CD4-positive, CD25-positive, alpha-beta regulatory T cell (primary cell): ENCODE measurements around the gene ATRN. TPM values are rescaled to one million over a fixed set of nuclear protein-coding genes. Genes with fewer than 3 reads are reported as not detected.

ENCODE experiments used
- ATAC-seq, 2 donors: fragments of 150-1000 bp; cut with Tn5 transposase; one replicate each; pipeline ENCODE4 v1.10.0; 2021; ENCODE audit warnings: low read depth in 2 of 2, moderate number of reproducible peaks in 2 of 2, moderate library complexity in 1 of 2
- DNase-seq, 3 donors: peaks; one replicate each; pipeline versions ENCODE4 v3.0.0 to v3.0.0-alpha.2; 2012 to 2022; ENCODE audit warnings: mixed read lengths in 1 of 3
- H3K27ac ChIP-seq: one replicate; pipeline ENCODE4 v1.7.0; 2013; ENCODE audit warnings: mild to moderate bottlenecking, low read length; ENCODE audit not compliant: insufficient read depth, poor library complexity, severe bottlenecking
- H3K27me3 ChIP-seq: one replicate; pipeline ENCODE4 v1.7.0; 2013; ENCODE audit warnings: low read length; ENCODE audit not compliant: control insufficient read depth, insufficient read depth
- H3K36me3 ChIP-seq: one replicate; pipeline ENCODE4 v1.7.0; 2013; ENCODE audit warnings: mild to moderate bottlenecking, low read length, moderate library complexity; ENCODE audit not compliant: control insufficient read depth, insufficient read depth
- H3K4me1 ChIP-seq: 2 replicates; pipeline ENCODE4 v1.7.0; 2013; ENCODE audit warnings: mild to moderate bottlenecking, low read length; ENCODE audit not compliant: insufficient read depth, control insufficient read depth, poor library complexity, severe bottlenecking
- H3K4me3 ChIP-seq: one replicate; pipeline ENCODE4 v1.7.0; 2013; ENCODE audit warnings: low read depth, mild to moderate bottlenecking, low read length, moderate library complexity
- H3K9me3 ChIP-seq, 2 experiments: 1 replicate in 1 of 2; 2 replicates in 1 of 2; pipeline ENCODE4 v1.7.0; 2013; ENCODE audit warnings: low read length in 2 of 2, mild to moderate bottlenecking in 1 of 2, moderate library complexity in 1 of 2; ENCODE audit not compliant: control insufficient read depth in 2 of 2
- H3K27ac Mint-ChIP-seq, 3 donors: one replicate each; pipeline ENCODE4 v1.8.0; 2020 to 2022; ENCODE audit warnings: mild to moderate bottlenecking in 3 of 3, mixed read lengths in 3 of 3, moderate library complexity in 2 of 3
- H3K27me3 Mint-ChIP-seq: one replicate; pipeline ENCODE4 v1.8.0; 2022; ENCODE audit warnings: mild to moderate bottlenecking, mixed read lengths
- H3K36me3 Mint-ChIP-seq: one replicate; pipeline ENCODE4 v1.8.0; 2020; ENCODE audit warnings: mixed read lengths
- H3K4me1 Mint-ChIP-seq, 4 donors: one replicate each; pipeline ENCODE4 v1.8.0; 2020 to 2022; ENCODE audit warnings: mixed read lengths in 4 of 4, mild to moderate bottlenecking in 1 of 4
- H3K4me3 Mint-ChIP-seq, 4 donors: one replicate each; pipeline ENCODE4 v1.8.0; 2020 to 2022; ENCODE audit warnings: mild to moderate bottlenecking in 4 of 4, mixed read lengths in 4 of 4, moderate library complexity in 3 of 4
- H3K9me3 Mint-ChIP-seq, 7 donors: one replicate each; pipeline ENCODE4 v1.8.0; 2020 to 2022; ENCODE audit warnings: mixed read lengths in 7 of 7, mild to moderate bottlenecking in 3 of 7, moderate library complexity in 2 of 7
- polyA plus RNA-seq, 4 donors: library from polyadenylated mRNA; unstranded; fragments of 300-500 nt; fragmentation: Illumina TruSeq; gene quantifications; one replicate each; pipeline ENCODE4 v1.2.3, GENCODE V29; 2021
- total RNA-seq: library from RNA; stranded (reverse); gene quantifications from one replicate; pipeline ENCODE4 v1.2.3, GENCODE V29; 2022

Gene ATRN
- total and polyA plus RNA-seq, 5 donors from 2014 or later, result 5.9 to 12.9 (median 7.5) TPM

GRCh38 chr20:3659492-3660261 lies 188.9 kb downstream of the ATRN start:
- no peak for ATAC-seq
- Mint-ChIP-seq H3K36me3 (no peaks in the 10 kb centered on the region), H3K9me3 (peaks cover 0 to 1% (median 0%) of the 10 kb centered on the region in 7 donors), H3K27ac (no peak overlapping the region), H3K4me3 (no peak overlapping the region), H3K27me3 (peaks cover 21% of the 10 kb centered on the region), H3K4me1 (peaks cover 0 to 24% (median 6%) of the 10 kb centered on the region in 4 donors)
- Histone ChIP-seq H3K27ac (no peak overlapping the region), H3K4me1 (peaks cover 3% of the 10 kb centered on the region), H3K36me3 (no peaks in the 10 kb centered on the region), H3K9me3 (no peaks in the 10 kb centered on the region), H3K27me3 (peaks cover 3% of the 10 kb centered on the region), H3K4me3 (no peak overlapping the region)
- no peak for DNase-seq

- H3K27ac Mint-ChIP-seq, result no peak overlapping the region
- H3K27me3 Mint-ChIP-seq, result peaks cover 25% of the 10 kb centered on the region
- DNase-seq, result no peak
Measured at GRCh38 chr20:3660262-3661059, 189.6 kb downstream of the ATRN start.

GRCh38 chr20:3661060-3661813 lies 190.4 kb downstream of the ATRN start:
- ATAC-seq (no peak), DNase-seq (no peak)
- Mint-ChIP-seq H3K9me3 (peaks cover 0 to 1% (median 0%) of the 10 kb centered on the region in 7 donors), H3K4me1 (peaks cover 0 to 38% (median 13%) of the 10 kb centered on the region in 4 donors), H3K27ac (no peak overlapping the region), H3K4me3 (no peak overlapping the region), H3K27me3 (peaks cover 25% of the 10 kb centered on the region), H3K36me3 (no peaks in the 10 kb centered on the region)
- Histone ChIP-seq H3K27ac (no peak overlapping the region), H3K9me3 (no peaks in the 10 kb centered on the region), H3K4me3 (no peak overlapping the region), H3K4me1 (peaks cover 9% of the 10 kb centered on the region), H3K27me3 (peaks cover 3% of the 10 kb centered on the region), H3K36me3 (no peaks in the 10 kb centered on the region)

More at GRCh38 chr20:3660262-3661059, 189.6 kb downstream of the ATRN start:
- H3K36me3 ChIP-seq, result no peaks in the 10 kb centered on the region
- H3K4me3 ChIP-seq, result no peak overlapping the region
- H3K4me1 ChIP-seq, result peaks cover 3% of the 10 kb centered on the region
- peaks cover 0 to 1% (median 0%) of the 10 kb centered on the region in 7 donors for H3K9me3 Mint-ChIP-seq
- H3K27me3 ChIP-seq, result peaks cover 3% of the 10 kb centered on the region
- ATAC-seq, result no peak
- no peaks in the 10 kb centered on the region for H3K36me3 Mint-ChIP-seq
- H3K4me3 Mint-ChIP-seq, result no peak overlapping the region
- no peaks in the 10 kb centered on the region for H3K9me3 ChIP-seq
- no peak overlapping the region for H3K27ac ChIP-seq
- H3K4me1 Mint-ChIP-seq, result peaks cover 0 to 31% (median 9%) of the 10 kb centered on the region in 4 donors

GRCh38 chr20:3661814-3662665 lies 191.2 kb downstream of the ATRN start:
- H3K9me3 Mint-ChIP-seq, result peaks cover 0 to 1% (median 0%) of the 10 kb centered on the region in 7 donors
- H3K27me3 Mint-ChIP-seq, result peaks cover 25% of the 10 kb centered on the region

GRCh38 chr20:3663031-3663701 lies 192.3 kb downstream of the ATRN start, which contains the start of gene GFRA4:
GFRA4 (minus strand) TSS chr20:3663399; CDS start chr20:3663399, 0 bp downstream.
- Mint-ChIP-seq H3K36me3 (no peaks in the 10 kb centered on the region), H3K4me1 (peaks cover 0 to 35% (median 18%) of the 10 kb centered on the region in 4 donors), H3K4me3 (no peak within 1 kb of the TSS), H3K9me3 (peaks cover 0 to 1% (median 0%) of the 10 kb centered on the region in 7 donors), H3K27ac (no peak within 1 kb of the TSS), H3K27me3 (peaks cover 25% of the 10 kb centered on the region)
- no peak within 1 kb of the TSS for H3K27ac ChIP-seq
- no peak for DNase-seq
- no peak within 1 kb of the TSS for H3K4me3 ChIP-seq
- no peak for ATAC-seq
- H3K9me3 ChIP-seq, result no peaks in the 10 kb centered on the region
- no peaks in the 10 kb centered on the region for H3K36me3 ChIP-seq
- H3K4me1 ChIP-seq, result peaks cover 12% of the 10 kb centered on the region
- peaks cover 3% of the 10 kb centered on the region for H3K27me3 ChIP-seq

More at GRCh38 chr20:3661814-3662665, 191.2 kb downstream of the ATRN start:
- no peaks in the 10 kb centered on the region for H3K36me3 Mint-ChIP-seq
- H3K4me3 Mint-ChIP-seq, result no peak overlapping the region
- peaks cover 12% of the 10 kb centered on the region for H3K4me1 ChIP-seq
- no peaks in the 10 kb centered on the region for H3K36me3 ChIP-seq
- peaks cover 0 to 43% (median 16%) of the 10 kb centered on the region in 4 donors for H3K4me1 Mint-ChIP-seq
- no peak for DNase-seq
- H3K9me3 ChIP-seq, result no peaks in the 10 kb centered on the region
- H3K27ac ChIP-seq, result no peak overlapping the region
- H3K4me3 ChIP-seq, result no peak overlapping the region
- no peak for ATAC-seq
- no peak overlapping the region for H3K27ac Mint-ChIP-seq
- peaks cover 3% of the 10 kb centered on the region for H3K27me3 ChIP-seq

GRCh38 chr20:3663858-3664257 lies 193.0 kb downstream of the ATRN start:
- ATAC-seq (no peak), DNase-seq (no peak)
- Histone ChIP-seq H3K27me3 (peaks cover 3% of the 10 kb centered on the region), H3K9me3 (no peaks in the 10 kb centered on the region), H3K4me3 (no peak overlapping the region), H3K4me1 (peaks cover 12% of the 10 kb centered on the region), H3K36me3 (no peaks in the 10 kb centered on the region), H3K27ac (no peak overlapping the region)
- peaks cover 27% of the 10 kb centered on the region for H3K27me3 Mint-ChIP-seq
- no peak overlapping the region for H3K4me3 Mint-ChIP-seq
- H3K27ac Mint-ChIP-seq, result no peak overlapping the region
- H3K4me1 Mint-ChIP-seq, result peaks cover 0 to 31% (median 17%) of the 10 kb centered on the region in 4 donors
- no peaks in the 10 kb centered on the region for H3K36me3 Mint-ChIP-seq
- H3K9me3 Mint-ChIP-seq, result peaks cover 0 to 1% (median 0%) of the 10 kb centered on the region in 7 donors
